ENCODE measurements around the gene PPBP.

PPBP gene, protein sequence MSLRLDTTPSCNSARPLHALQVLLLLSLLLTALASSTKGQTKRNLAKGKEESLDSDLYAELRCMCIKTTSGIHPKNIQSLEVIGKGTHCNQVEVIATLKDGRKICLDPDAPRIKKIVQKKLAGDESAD

DNA sequence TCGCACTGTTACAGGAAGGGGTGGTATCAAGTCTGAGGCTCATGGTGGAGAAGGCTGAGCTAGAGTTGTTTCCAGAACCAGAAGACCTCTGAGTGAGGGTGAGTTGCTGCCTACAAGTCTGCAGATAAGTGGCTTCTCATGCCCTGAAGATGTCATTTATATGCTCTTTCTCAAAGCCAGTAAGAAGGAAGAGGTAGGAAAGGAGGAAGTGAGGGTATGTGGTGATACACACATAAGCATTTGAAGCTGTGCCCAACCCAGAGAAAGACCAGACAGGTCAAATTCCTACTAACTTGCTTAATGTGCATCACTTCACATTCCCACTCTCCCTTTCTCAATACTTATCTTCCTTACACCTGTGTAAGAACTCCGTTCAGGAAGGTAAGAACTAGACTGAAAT is at the start of gene PPBP:
Gene PPBP, minus strand, starts transcription at position 130 of the 400 bp plus-strand sequence. Its CDS starts 87 bp downstream, at position 43.
- no peak for DNase-seq

DNA sequence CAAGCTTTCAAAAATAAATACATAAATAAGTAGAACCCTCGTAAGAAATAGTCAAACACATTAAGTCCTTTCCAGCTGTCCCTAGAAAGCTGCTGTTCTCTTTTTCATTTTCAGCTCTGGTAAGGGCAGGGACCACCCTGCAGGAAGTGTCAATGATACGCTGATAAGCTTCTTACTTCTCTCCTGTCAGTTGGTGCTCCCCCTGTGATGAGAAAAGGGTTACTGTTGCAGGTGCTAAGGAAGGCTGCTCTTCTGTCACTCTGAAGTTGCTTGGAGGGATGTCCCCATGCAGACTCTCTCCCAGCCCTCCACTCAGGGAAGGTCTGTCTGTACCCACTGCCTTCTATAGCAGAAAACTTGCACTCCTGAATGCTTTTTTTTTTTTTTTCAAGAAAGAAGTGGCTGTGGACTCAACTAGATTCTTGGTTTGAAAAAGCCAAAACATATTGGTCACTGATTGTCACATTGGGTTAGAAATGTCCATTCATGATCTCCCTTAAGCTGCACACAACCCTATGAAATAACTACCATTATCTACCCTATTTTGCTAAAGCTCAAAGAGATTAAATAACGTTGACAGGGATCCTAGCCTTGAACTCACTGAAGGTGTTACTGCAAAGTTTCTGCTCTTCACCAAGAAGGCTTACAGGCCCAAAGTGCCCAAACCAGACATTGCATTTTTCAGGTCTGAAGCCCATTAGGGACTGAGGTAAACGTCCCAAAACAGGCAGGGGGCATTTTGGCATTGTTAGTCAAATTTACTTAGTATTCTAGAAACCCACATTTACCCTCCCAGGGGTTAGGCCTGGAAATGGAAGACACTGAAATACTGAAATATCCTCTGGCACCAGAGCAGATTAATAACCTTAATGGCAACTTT is 49.3 kb upstream of the PPBP start:
- no peak for DNase-seq

DNA sequence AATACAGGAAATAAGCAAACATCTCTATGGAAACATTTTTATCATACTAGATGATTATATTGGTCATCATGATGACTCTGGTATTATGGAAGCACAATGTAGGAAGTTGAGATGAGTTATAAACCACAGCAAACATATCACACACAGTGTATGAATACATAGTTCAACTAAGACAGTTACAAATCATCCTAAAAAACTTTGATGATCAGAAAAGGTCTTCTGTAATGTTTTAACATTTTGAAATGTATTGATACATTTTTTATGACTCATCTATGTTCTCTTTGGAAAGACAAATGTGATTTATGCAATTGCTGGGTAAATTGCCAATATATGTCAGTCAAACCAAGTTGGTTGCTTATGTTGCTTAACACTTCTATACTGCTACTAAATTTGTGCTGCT is 45.7 kb upstream of the PPBP start:
- no peak for DNase-seq

DNA sequence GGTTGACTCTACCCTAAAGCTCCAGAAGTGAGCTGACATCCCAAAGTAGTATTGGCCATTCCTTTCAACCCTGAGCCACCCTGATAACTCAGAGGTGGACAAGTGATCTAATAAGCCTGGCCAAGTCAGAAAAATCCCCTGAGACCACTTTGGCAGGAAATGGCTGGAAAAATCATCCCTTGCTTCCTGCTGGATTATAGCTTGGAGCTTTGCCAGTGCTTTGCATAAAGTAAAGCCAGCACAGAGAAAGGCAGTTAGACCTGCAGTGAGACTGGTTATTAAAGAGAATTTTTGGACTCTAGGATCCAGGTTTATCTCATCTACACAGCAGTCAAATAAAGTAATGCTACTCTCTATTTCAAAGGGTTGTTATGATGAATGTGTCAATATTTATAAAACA is 44.1 kb upstream of the PPBP start:
- DNase-seq: peak; percentile 28 to 30

DNA sequence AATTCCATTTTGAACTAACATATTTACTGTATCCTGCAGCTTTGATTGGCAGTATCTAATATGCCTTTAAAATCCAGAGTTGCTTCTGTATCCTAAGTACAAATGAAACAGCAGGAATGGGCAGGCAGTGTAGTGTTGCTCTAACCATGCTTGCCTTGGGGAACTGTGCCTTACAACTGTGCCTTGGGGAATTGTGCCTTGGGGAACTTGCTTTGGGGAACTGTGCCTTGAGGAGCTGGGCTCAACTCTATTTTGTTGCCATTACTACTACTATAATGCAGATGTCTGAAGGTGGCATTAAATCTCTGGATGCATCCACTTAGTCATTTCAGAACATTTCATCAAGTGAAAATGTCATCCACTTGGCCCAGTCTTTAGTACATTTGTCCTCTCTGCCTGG is 43.6 kb upstream of the PPBP start:
- DNase-seq: no peak

DNA sequence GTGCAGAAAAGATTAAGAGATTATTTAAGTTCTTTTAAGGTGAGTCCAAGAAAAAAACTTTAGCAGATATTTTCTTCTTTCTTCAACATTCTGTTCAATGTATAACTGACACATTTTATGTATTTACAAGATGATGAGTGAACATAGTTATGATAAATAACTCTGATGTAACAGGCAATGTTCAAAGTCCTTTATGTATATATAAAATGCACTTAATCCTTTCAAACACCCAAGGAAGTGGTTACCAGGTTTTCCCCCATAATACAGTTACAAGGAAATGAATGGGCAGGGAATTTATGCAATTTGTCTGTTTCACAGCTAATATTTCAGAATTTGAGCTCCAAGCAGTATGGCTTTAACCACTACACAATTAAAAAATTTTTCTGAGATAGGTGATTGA is 42.3 kb upstream of the PPBP start:
- no peak for DNase-seq

DNA sequence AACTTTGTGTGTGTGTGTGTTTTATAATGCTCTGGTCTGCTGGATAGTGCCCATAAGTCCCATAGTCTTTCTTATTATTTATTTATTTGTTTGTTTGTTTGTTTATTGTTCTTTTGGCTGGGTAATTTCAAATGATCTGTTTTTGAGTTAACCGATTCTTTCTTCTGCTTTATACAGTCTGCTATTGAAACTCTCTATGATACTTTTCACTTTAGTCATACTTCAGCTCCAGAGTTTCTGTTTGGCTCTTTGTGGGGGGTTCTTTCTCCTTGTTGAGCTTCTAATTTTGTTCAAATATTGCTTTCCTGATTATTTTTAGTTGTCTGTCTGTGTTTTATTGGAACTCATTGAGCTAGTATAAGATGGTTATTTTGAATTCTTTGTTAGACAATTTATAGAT is 40.5 kb upstream of the PPBP start:
- no peak for DNase-seq

DNA sequence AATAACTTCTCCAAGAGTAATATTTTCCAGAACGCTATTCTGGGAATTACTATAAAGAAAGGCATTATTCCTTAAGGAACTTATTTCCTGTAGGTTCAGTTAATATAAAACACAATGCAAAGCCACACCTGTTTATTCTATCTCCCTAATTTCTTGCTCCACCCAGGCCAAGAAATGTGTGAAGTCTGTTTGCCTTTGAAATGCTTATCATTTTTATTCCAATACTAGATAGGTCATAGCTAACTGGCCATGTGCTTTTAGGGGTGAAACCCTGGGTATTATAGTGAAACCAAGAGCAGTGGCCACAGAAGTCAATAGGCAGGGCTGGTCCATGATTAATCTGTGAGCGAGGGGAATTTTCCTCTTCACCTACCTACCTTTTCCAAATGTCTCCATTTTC is 35.7 kb upstream of the PPBP start:
- no peak for DNase-seq

DNA sequence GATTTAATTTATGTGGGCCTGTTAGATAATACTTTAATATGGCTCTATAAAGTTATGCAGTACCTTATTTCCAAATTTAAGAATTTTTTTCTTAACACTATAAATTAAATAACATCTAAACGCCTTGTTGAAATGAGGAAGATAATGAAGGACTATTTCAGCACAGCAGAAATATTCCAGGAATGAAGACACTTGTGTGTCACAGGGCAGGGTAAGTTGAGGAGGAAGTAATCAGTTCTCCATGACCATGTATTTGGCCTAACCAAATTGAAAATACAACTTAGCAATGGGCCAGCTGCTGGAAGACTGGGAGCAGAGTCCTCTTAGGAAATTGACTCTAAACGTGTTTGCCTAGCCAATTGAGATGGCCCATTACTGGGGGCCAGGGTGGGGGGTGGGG is 33.6 kb upstream of the PPBP start:
- no peak for DNase-seq

DNA sequence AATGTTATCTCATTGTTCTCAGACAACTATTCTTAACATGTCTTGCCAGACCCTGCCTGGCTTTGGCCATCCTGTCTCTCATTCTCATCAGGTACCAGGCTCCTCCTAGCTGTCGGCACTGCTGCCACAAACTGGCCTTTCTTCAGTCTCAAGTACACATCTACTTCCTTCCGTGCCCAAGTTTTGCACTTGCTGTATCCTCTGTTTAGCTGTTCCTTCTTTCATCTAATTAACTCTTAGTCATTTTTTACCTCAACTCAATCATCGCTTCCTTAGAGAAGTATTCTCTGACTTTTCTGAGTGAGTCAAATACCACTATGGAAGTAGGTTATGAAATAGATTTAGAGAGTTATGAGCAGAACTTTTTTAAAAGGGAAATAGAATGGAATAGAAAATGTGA is 30.8 kb upstream of the PPBP start:
- no peak for DNase-seq

DNA sequence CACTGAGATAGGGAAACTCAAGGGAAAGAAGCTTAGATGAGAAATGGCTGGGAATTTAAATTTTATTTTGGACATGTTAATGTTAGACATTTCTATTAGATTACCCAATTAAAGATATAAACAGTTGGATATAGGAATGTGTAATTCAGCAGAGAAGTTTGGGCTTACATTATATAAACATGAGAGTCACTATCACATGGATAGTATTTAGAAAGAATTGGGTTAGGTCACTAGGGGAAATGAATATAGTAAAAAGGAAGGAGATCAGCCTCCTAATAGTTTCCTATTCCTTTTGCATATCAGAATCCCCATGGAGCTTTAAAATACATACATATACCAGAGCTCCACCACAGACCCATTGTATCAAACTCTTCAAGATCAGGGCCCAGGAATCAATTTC is 30.1 kb upstream of the PPBP start:
- no peak for DNase-seq

DNA sequence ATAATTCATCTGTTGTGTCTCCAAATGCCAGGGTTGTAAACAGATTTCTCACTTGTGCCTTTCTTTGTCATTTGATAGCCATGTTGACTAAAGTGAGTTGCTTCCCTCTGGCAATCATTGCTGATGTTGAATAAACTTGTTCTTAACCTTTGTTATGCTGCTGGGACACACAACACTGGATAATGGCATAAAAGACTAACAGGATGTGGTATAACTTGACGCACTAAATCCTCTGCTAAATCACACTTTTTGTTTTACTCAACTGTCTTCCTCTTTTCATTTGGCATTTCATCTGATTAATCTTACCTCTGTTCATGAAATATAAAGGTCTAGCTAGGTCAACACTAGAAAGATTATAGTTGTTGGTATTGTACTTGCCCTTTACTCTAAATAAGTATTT is 28.1 kb upstream of the PPBP start:
- no peak for DNase-seq

DNA sequence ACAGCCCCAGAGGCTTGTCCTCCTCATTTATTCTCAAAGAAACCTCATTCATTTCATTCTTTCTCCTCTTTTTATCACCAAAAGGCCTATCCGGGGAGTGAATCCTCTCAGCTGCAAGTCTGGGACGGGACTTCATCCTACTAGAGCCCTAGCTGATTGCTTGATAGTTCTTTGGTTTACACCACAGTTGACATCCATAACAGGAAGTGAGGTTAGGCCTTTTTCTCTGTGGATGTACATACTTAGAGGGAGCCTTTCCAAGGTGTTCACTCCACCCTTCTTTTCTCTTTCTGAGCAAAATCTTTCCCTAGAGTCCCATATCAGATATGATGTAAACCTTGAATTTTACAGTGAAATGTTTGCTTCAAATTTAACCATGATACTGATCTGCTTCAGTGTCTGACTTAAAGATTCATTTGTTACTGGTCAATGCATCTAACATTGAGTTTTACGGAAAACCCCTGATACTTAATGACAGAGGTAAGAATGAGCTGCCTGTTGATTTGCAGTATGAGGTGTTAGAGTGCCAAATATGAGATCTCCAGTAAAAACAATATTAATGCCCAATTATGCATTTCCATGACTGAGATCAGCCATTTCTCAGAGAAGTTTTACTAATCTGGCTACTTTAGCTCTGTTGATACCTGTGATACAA is 27.3 kb upstream of the PPBP start:
- DNase-seq: no peak

DNA sequence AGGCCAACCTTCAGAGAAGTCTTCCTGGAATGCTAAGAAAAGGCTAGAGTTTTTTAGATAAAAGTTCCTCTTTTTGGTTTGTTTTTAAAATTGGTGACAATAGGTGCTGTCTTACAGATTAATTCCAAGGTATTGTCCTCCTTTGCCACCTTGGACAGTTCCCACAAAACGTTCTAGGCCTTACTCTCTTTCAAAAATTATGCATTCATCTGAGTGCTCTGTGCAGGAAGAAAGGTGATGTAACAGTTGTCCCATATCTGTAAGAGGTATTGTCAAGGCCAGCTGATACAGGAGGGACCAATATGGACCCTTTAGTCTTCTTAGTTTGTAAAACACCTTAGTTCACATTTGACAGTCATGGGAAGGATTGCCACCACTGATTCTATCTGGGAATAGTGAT is 26.3 kb upstream of the PPBP start:
- DNase-seq: no peak

DNA sequence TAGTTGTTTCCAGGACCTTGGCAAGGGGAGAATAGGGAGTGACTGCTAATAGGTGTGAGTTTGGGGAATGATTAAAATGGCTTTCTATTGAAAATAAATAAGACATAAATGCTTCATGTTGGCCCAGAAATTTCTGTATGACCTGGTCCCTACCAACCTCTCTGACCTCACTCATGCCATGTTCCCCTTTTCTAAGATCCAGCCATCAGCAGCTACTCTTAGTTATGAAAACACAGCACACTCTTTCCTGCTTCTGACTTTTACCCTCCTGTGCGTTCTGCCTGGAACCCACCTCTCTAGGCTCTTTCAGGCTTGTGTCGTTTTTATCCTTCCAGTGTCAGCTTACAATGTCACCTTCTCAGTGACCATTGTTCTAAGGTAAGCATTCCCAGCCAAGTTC is 25.3 kb upstream of the PPBP start:
- DNase-seq: no peak

DNA sequence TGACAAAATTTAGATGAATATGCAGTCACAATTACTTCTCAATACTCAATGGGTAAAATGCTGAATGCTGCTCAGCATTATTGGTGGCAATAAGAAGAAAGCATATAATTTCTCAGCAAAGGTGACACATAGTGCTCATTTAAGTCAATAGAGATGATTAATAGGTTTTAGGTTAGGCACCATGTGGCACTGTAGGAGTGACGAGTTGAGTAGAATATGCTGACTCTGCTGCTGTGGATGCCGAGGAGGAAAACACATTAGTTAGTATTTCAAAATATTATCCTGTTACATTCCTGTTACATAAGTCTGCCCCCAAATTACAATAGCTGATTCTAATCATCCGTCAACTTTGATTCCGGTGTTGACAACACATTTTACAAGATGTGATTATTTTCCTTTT is 24.1 kb upstream of the PPBP start:
- DNase-seq: no peak

DNA sequence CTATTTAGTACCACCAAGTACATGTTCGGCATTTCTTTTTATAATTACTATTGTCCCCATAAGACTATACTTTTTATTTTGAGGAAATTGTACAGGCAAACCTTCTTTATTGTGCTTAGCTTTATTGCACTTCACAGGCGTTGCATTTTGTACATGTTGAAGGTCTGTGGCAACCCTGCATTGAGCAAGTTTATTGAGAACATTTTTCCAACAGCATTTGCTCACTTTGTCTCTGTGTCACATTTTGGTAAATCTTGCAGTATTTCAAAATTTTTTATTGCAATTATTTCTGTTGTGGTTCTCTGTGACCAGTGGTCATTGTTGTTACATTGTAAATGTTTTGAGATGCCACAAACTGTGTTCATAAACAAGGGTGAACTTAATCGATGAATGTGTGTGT is 21.3 kb upstream of the PPBP start:
- no peak for DNase-seq

DNA sequence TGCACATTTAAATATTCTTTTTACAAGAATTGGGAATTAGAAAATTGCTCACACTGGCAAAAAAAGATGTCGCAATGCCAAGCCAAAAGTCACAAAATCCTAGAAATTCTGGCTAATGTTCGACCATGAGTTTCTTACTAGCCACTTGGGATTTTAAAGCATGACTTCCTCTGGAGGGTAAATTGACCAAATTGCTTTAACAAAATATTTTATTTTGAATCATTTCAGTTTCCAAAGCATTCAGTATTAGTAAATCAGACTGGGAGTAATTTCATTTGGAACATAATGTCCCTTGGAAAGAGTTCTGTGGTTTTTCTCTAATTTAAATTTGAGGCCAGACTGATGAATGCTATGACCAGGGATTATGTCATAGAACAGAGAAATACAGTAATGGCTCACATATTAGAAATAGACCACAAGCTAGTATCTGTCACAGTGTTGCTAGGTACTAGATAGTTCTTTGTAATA is 18.1 kb upstream of the PPBP start:
- no peak for DNase-seq

DNA sequence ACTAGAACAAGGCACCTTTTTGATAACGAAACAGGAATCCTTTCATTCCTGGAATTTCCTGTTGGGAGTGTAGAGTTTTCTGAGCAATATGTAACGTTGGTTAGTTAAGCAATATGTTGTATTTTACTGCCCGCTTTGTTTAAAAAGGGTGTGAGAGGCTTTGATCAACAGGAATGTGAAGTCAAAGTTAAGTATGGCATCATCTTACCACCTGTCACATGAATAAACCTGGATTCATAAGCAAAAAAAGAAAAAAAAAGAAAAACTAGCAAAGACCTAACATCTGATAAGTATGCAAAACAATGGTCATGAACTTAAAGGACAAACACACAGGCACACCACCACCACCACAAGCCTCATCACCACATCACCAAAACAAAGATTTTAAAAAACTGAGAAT is 17.5 kb upstream of the PPBP start:
- DNase-seq: no peak

DNA sequence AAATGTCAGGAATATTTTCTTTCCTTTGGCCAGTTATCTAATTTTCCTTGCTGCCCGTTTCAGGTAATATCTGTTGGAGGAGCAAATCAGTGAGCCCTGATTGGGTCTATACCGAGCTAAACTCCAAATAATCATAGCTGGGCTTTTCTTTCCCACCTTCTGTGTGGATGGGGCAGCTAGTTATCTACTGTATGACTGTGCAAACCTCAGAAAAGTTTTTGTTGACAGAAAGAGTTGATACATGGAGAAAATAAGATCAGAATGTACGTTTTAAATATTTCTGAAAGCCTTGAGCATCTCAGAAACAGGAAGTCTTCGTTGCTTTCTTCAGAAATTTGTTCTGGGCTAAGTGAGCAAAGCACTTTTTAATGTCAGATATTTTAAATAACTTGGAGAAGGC is 16.7 kb upstream of the PPBP start:
- no peak for DNase-seq

DNA sequence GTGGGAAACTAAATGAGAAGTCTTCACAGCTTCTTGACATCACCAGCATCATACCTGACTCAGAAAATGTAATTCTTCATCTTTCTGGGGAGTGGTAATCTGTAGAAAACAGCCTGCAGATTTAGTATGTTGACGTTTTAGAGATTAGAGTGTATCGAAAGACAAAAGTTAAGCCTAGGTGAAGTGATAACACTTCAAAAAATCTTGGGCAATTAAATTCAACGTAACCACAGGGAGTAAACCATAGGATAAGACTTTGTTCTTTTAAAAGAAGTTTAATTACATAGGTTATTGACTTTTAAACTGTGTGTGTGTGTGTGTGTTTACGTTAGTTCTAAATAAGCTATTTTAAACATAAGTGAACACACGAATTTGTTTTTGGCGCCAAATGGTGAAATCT is 12.3 kb upstream of the PPBP start:
- DNase-seq: no peak

DNA sequence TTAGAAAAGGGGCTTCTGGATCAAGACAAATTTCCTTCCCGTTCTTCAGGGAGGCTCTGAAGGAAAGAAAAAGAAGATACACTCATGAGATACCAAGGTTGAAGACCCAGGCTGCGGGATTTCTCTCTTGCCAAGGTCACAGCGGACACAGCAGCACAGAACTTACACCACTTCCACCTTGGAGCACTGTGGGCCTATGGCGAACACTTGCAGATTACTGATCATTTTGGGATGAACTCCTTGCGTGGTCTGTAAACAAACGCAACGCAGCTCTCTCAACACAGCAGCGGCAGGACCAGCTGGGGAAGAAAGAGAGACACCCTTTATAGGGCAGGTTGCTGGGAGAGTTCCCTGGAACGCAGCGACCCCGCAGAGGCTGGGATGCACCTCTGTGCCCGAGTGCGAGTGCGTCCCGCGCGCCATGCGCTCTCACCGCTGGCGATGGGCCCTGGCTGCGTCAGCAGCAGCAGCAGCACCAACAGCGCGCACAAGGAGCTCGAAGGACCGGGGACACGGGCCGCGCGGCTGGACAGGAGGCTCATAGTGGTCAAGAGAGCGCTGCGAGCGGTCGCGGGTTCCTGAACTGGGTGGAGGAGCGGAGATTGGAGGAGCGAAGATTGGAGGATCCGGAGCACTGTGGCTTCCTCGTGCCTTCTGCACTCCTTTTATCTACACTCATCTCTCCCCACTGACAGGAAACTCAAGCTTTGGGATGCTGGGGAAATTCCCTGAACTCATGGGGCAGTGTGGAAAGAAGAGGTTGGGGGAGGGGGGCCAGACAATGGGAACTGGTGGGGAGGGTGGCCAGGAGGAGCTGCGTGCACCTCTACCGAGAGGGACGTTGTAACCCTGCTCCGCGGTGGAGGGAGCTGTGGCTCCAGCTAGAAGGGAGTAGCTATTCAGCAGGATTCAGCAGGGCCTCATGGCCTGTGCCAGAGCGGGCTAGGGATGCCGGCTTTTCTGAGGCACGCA is 10.3 kb upstream of the PPBP start, which contains the start of gene CXCL5:
Gene CXCL5, minus strand, starts transcription at position 638 of the 972 bp plus-strand sequence. Its CDS starts 96 bp downstream, at position 542.
- peak; percentile 0 to 11 for DNase-seq

DNA sequence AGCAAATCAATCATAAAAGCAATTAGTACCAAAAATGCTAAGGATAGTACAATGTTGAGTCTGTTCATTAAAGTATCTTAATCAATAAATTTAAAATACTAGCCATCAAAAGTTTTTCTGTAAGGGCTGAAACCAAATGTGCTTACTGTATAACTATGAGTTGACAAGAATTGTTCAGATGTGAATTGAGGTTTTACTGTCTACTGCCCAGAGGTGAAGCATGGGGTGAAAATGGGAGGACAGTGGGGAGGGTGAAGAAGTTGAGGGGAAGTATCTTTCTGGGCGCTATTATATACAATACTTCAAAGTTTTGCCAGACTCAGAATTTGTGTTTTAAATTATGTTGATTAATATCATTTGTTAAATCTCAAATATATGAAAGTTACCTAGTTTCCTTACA is 4.1 kb upstream of the PPBP start:
- DNase-seq: no peak
